ENCODE measurements around the gene NPDC1.
A peak's percentile ranks its signal among the peaks of the same experiment; 100 is the strongest.

Gene NPDC1

DNA sequence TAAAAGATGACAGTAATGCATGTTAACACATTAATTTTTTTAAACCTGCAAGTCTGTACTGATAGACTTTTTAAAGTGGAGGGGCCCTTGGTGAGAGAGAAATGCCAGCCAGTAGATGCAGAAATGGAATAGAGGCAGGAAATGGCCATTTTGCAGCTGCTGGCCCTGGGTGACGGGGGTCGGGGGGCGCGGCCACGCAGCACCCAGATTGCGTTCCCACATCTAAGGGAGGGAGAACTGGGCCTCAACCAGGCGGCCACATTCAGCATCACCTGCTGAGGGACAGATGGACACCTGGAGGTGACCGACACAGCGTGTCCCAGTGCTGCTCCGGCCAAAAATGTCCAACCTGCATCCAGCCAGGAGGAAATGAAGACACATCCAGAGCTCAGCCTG is 43.3 kb downstream of the NPDC1 start:
- H2AFZ ChIP-seq (ENCODE audit: low read depth) = no peak overlapping the region
- no peak overlapping the region for H3K4me2 ChIP-seq
- no peak overlapping the region for H3K9ac ChIP-seq
- H3K27ac ChIP-seq = no peak overlapping the region
- no peaks in the 10 kb centered on the region for H3K79me2 ChIP-seq (ENCODE audit: insufficient read depth, low read depth)
- no peak overlapping the region for H3K4me3 ChIP-seq (IDR thresholded peaks at IDR 0.05; ENCODE audit: insufficient read depth, low read depth, low read length)
- no peaks in the 10 kb centered on the region for H3K36me3 ChIP-seq (ENCODE audit: insufficient read depth)
- TF ChIP-seq, protein P1, sequence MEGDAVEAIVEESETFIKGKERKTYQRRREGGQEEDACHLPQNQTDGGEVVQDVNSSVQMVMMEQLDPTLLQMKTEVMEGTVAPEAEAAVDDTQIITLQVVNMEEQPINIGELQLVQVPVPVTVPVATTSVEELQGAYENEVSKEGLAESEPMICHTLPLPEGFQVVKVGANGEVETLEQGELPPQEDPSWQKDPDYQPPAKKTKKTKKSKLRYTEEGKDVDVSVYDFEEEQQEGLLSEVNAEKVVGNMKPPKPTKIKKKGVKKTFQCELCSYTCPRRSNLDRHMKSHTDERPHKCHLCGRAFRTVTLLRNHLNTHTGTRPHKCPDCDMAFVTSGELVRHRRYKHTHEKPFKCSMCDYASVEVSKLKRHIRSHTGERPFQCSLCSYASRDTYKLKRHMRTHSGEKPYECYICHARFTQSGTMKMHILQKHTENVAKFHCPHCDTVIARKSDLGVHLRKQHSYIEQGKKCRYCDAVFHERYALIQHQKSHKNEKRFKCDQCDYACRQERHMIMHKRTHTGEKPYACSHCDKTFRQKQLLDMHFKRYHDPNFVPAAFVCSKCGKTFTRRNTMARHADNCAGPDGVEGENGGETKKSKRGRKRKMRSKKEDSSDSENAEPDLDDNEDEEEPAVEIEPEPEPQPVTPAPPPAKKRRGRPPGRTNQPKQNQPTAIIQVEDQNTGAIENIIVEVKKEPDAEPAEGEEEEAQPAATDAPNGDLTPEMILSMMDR (conservative IDR thresholded peaks at IDR 0.05; ENCODE audit: low read depth, low read length) = no peak
- H3K27me3 ChIP-seq (ENCODE audit: insufficient read depth, low read depth) = peaks cover 71% of the 10 kb centered on the region
- peaks cover 25% of the 10 kb centered on the region for H3K4me1 ChIP-seq (ENCODE audit: low read depth, poor library complexity, severe bottlenecking)
- no peaks in the 10 kb centered on the region for H4K20me1 ChIP-seq (ENCODE audit: insufficient read depth)

DNA sequence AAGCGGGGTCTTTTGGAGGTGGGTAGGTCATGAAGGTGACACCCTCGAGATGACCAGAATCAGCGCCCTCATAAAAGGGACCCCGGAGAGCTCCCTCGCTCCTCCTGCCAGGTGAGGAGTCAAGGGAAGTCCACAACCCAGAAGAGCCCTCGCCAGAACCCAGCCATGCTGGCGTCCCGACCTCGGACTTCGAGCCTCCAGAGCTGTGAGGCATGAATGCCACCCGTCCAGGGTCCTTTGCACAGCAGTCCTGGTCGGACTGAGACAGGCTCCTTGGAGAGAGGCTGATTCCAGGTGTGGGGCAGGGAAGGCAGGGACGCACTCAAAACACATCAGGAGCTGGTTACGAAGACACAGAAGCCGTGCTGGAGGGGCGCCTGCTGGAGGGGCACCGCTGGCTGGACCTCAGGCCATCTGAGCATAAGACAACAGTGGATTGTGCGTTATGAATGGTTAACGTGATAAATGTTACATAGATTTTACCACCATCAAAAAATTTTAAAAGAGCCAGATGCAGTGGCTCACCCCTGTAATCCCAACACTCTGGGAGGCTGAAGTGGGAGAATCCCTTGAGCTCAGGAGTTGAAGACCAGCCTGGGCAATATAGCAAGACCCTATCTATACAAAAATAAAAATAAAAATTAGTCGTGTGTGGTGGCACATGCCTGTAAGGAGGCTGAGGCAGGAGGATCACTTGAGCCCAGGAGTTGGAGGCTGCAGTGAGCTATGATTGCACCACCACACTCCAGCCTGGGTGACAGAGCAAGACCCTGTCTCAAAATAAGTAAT is 43.9 kb downstream of the NPDC1 start:
- H3K27ac ChIP-seq = no peak overlapping the region
- no peaks in the 10 kb centered on the region for H3K79me2 ChIP-seq (ENCODE audit: insufficient read depth, low read depth)
- H2AFZ ChIP-seq (ENCODE audit: low read depth) = no peak overlapping the region
- peaks cover 25% of the 10 kb centered on the region for H3K4me1 ChIP-seq (ENCODE audit: low read depth, poor library complexity, severe bottlenecking)
- peaks cover 71% of the 10 kb centered on the region for H3K27me3 ChIP-seq (ENCODE audit: insufficient read depth, low read depth)
- no peaks in the 10 kb centered on the region for H4K20me1 ChIP-seq (ENCODE audit: insufficient read depth)
- H3K9ac ChIP-seq = no peak overlapping the region
- H3K36me3 ChIP-seq (ENCODE audit: insufficient read depth) = no peaks in the 10 kb centered on the region
- no peak overlapping the region for H3K4me3 ChIP-seq (IDR thresholded peaks at IDR 0.05; ENCODE audit: insufficient read depth, low read depth, low read length)
- TF ChIP-seq, protein P1 (conservative IDR thresholded peaks at IDR 0.05; ENCODE audit: low read depth, low read length) = no peak
- H3K4me2 ChIP-seq = no peak overlapping the region

- peaks cover 58% of the 10 kb centered on the region for H3K27me3 ChIP-seq (ENCODE audit: insufficient read depth, low read depth)
- no peaks in the 10 kb centered on the region for H3K79me2 ChIP-seq (ENCODE audit: insufficient read depth, low read depth)
- H3K9ac ChIP-seq = no peak overlapping the region
- H3K4me1 ChIP-seq (ENCODE audit: low read depth, poor library complexity, severe bottlenecking) = peaks cover 25% of the 10 kb centered on the region
- no peaks in the 10 kb centered on the region for H4K20me1 ChIP-seq (ENCODE audit: insufficient read depth)
- no peak overlapping the region for H3K4me3 ChIP-seq (IDR thresholded peaks at IDR 0.05; ENCODE audit: insufficient read depth, low read depth, low read length)
- no peaks in the 10 kb centered on the region for H3K36me3 ChIP-seq (ENCODE audit: insufficient read depth)
- TF ChIP-seq, protein P1 (conservative IDR thresholded peaks at IDR 0.05; ENCODE audit: low read depth, low read length) = no peak
- H3K27ac ChIP-seq = no peak overlapping the region
- peak overlapping the region; percentile 55 for H3K4me2 ChIP-seq
- H2AFZ ChIP-seq (ENCODE audit: low read depth) = no peak overlapping the region; the same call in 1 of the 2 replicates
These were observed 45.6 kb downstream of the NPDC1 start for GRCh38 chr9:137000177-137000930.

DNA sequence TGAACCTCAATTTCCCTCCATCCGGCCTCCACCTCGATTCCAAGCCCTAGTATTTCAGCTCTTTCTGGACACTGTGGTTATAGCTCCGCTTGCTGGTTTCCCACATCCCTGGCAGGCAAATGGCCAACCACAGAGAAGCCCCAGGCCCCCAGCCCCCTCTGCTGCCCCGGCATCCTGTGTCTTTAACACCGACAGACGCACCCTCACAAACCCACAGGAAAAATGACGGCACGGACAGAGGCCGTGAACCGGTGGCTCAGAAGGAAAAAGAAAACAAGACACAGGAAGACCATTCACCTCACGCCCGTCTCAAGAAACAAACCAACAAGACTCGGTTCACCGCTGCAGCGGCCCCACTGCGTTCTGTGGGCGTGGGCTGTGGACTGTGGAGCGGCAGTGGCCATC is 48.1 kb downstream of the NPDC1 start:
- Histone ChIP-seq H3K9ac (no peak overlapping the region), H3K4me3 (IDR thresholded peaks at IDR 0.05; ENCODE audit: insufficient read depth, low read depth, low read length) (no peak overlapping the region), H3K4me2 (no peak overlapping the region), H3K27ac (no peak overlapping the region), H2AFZ (ENCODE audit: low read depth) (no peak overlapping the region), H3K36me3 (ENCODE audit: insufficient read depth) (no peaks in the 10 kb centered on the region), H3K79me2 (ENCODE audit: insufficient read depth, low read depth) (no peaks in the 10 kb centered on the region), H3K4me1 (ENCODE audit: low read depth, poor library complexity, severe bottlenecking) (peaks cover 31% of the 10 kb centered on the region), H4K20me1 (ENCODE audit: insufficient read depth) (no peaks in the 10 kb centered on the region), H3K27me3 (ENCODE audit: insufficient read depth, low read depth) (peaks cover 43% of the 10 kb centered on the region)
- TF ChIP-seq, protein P1 (conservative IDR thresholded peaks at IDR 0.05; ENCODE audit: low read depth, low read length) = no peak
